T-helper 9 cell (primary cell): ENCODE measurements around the gene CCDC183.
"Not testable (repeated sequence)": the region's sequence is repeated elsewhere in the genome, so short reads cannot be mapped to it uniquely, and the experiment has no call there.

Experiments
- DNase-seq: peaks from one replicate; pipeline ENCODE4 v3.0.0-alpha.2; 2020

The CCDC183 gene

DNA sequence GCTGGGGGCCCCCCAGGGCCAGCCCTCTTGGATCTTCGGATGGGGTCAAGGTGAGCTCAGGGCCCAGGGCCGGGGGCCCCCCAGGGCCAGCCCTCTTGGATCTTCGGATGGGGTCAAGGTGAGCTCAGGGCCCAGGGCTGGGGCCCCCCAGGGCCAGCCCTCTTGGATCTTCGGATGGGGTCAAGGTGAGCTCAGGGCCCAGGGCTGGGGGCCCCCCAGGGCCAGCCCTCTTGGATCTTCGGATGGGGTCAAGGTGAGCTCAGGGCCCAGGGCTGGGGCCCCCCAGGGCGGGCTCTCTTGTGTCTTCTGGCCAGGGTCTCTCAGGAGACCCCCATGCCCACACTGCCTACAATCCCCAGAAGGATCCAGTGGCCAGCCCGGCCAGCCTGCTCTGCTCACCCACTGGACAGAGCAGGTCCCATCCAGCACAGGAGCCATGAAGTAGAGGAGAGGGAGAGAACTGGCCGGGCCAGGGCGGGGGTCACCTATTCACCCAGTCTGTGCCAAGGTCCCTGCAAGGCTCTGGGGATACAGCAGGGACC is 6.9 kb downstream of the CCDC183 start:
- DNase-seq: not testable (repeated sequence)

GRCh38 chr9:136803551-136804508 is 7.7 kb downstream of the CCDC183 start:
- no peak for DNase-seq

GRCh38 chr9:136804509-136805206 is 8.5 kb downstream of the CCDC183 start:
- no peak for DNase-seq

GRCh38 chr9:136805207-136805740 is 9.1 kb downstream of the CCDC183 start:
- DNase-seq: no peak

GRCh38 chr9:136806067-136806466 is 9.9 kb downstream of the CCDC183 start:
- no peak for DNase-seq

- no peak for DNase-seq
Measured at GRCh38 chr9:136806631-136807201, 10.6 kb downstream of the CCDC183 start.

- peak; percentile 72 for DNase-seq
Measured at GRCh38 chr9:136807281-136808074, 11.3 kb downstream of the CCDC183 start, which contains the start of gene RABL6. RABL6 (plus strand) TSS chr9:136807948; CDS start chr9:136808197, 249 bp downstream.

DNA sequence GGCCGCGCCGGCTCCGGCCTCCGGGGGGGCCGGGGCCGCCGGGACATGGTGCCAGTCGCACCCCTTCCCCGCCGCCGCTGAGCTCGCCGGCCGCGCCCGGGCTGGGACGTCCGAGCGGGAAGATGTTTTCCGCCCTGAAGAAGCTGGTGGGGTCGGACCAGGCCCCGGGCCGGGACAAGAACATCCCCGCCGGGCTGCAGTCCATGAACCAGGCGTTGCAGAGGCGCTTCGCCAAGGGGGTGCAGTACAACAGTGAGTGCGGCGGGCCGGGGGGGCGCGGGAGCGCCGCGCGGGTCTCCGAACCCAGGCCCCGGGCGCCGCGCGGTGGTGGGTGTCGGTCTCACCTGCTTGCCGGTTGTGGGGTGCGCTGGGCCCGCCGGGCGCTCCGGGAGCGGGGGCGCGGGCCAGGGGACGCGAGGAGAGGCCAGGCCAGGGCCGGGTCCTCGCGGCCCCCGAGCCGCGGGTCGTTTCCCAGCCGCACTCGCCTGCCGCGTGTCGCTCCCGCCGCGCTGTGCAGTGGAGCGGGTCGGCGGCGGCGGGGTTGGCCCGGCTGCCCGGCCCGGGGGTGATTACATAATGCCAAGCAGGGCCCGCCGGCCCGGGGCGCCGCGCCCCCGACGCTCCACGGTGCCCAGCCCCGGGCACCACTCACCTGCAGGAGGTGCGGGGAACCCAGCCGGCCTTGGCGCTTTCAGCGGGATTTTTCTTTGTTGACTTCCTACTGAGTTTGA is 12.1 kb downstream of the CCDC183 start:
- peak; percentile 38 for DNase-seq

GRCh38 chr9:136808806-136809158 is 12.6 kb downstream of the CCDC183 start:
- DNase-seq: no peak

DNA sequence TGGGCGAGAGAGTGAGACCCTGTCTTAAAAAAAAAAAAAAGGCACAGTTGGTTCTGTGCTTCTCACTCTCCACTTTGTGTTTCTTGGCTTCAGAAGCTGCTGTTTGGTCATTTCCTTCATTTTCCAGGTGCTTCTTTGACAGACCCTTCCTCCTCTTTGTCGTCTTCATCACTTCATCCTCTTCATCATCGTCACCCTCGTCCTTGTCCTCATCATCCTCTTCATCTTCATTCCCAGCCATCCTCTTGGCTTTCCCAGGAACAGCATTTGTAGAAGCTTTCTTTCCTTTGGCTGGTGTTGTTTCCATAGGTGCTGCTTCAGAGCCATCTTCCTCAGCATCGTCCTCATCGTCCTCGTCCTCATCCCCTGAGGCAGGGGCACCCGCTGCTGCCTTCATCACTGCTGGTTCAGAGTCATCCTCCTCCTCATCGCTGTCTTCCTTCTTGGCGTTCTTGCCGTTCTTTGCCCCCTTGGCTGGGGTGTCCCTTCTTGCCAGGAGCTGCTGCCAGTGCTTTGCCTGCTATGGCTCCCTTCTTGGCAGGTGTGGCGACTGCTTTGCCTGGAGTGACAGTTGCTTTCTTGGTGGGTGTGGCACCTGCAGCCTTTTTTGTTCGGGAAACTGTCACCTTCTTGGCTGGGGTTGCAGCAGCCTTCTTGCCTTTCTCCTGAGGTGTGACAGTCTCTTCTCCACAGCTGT is 18.7 kb downstream of the CCDC183 start:
- DNase-seq: no peak

DNA sequence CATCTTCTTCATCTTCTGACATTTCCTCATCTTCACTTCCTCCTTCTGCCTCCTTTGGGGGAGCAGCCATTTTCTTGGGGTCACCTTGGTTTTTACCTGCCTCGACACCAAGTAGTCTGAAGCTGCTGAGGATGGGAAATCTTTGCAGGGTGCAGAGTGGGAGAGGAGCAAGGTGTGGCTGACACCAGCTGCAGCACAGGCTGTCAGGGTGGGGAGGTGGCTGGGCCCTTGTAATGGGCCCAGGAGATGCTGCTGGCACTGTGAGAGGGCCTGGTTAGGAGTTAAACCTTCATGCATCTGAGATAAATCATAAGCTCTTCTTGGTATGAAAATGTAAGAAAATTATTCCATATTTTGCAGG is 19.3 kb downstream of the CCDC183 start:
- DNase-seq: no peak

DNA sequence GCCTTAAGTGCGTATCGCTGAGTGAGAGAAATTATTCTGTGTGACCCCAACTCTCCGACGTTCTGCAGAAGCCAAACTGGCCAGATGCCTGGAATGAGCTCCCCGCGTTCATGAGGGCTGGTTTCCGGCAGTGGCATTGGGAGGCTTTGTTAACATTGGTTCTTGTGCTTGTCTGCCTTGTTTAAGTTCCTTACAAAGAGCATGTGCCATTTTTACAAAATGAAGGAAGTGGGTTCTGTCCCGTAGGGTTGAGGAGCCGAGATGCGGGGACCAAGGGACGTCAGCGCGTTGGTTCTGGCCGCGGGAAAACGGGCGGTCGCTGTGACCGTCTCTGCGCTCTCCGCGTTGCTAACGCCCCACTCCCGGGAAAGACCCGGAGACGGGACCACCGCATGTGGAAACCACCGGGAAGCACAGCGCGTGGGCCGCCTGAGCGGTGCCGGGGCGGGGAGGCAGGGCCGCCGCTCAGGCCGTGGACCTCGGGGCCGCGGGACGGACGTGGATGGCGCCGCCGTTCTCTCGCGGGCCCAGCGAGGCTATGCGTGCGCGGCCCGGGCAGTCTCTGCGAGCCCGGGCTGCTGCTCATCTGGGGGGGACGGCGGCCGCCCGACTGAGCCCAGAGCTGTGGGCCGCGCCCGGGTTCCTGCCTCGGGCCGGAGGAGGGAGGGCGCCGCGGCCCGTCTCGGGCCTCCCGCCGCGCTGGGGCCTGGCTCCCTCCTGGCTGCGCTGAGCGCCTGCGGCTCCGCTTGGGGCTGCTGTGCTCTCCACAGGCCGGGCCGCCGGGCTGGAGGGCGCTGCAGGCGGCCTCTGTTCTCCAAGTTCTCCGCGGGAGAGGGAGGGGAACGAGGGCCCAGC is 25.1 kb downstream of the CCDC183 start:
- DNase-seq: no peak

- DNase-seq: no peak
Measured at GRCh38 chr9:136821826-136822544, 25.8 kb downstream of the CCDC183 start.

DNA sequence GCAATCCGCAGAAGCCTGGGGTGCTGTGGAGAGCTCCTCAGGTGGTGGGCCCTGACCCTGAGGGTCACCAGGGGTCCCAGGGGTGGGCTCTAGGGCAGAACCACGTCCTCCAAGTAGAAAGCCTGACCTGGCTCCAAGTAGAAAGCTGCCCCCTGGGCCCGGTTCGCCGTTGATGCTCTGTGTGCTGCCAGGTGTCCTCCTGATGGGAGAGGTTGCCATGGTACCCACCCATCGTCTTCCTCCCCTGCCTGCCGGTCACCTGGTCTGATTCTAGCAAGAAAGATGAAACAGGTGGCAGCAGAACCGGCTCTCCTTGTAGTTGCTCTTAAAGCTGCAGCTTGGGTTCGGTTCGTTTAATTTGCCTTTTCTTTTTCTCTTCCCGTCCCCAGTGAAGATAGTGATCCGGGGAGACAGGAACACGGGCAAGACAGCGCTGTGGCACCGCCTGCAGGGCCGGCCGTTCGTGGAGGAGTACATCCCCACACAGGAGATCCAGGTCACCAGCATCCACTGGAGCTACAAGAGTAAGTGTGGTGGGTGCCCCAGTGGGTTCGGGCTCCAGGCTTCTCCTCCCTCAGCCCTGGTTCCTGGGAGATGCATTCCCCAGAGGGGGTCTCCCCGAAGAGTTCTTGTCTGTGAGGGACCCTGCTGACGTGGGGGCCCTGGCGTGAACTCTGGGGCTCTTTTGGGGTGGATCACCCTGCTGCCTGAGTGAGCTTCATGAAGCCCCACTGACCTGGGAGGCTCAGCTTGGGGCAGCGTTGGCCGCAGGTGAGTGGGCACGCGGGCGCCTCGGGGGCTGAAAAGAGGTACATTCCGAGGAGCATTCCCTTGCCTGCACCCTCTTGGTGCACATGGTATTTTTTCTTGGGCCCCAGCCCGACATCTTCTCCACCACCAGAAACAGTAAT is 27.3 kb downstream of the CCDC183 start:
- no peak for DNase-seq

DNA sequence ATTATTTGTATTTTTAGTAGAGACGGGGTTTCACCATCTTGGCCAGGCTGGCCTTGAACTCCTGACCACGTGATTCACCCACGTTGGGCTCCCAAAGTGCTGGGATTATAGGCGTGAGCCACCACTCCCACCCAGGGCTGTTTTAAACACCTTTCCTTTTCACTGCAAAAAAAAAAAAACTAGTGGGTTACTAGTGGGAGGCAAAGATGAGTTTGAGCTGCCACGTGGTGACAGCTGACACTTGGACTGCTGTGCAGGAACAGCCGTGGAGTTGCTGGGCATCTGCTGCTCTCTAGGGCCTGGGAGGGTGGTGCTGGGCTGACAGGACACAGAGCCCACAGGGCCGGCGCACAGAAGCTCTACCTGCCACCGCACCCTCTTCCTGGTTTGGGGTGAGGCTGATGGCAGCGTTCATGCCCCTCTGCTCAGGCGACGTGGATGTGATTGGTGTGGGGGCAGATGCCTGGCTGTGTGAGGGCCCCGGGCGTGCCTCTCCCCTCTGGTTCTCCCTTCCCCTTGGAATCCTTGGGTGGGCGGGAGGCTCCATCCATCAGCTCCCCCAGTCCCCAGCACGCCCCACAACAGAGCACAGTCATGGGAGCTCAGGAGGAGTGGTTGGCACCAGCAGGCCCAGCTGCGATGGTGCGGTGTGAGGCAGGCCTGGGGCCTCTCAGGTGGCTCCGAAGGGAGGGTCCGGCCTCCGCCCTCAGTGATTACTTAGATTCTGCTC is 28.5 kb downstream of the CCDC183 start:
- DNase-seq: no peak

- no peak for DNase-seq
Measured at GRCh38 chr9:136825295-136826187, 29.4 kb downstream of the CCDC183 start.
